Osteocyte (in vitro differentiated cells): Measurements from ENCODE around the gene INTS3. TPM values are rescaled to one million over a fixed set of nuclear protein-coding genes. Genes with fewer than 3 reads are reported as not detected.

Source experiments
- DNase-seq: peaks from one replicate; pipeline ENCODE4 v3.0.0; 2021; ENCODE audit warnings: mixed read lengths; ENCODE audit not compliant: unreplicated experiment; ENCODE audit errors: extremely low spot score
- H3K27ac Mint-ChIP-seq: one replicate; pipeline ENCODE4 v1.8.0; 2021; ENCODE audit warnings: mild to moderate bottlenecking, mixed read lengths; ENCODE audit not compliant: unreplicated experiment
- H3K27me3 Mint-ChIP-seq: one replicate; pipeline ENCODE4 v1.8.0; 2021; ENCODE audit warnings: mixed read lengths; ENCODE audit not compliant: unreplicated experiment
- H3K36me3 Mint-ChIP-seq: one replicate; pipeline ENCODE4 v1.8.0; 2021; ENCODE audit warnings: mixed read lengths; ENCODE audit not compliant: unreplicated experiment
- H3K4me1 Mint-ChIP-seq: one replicate; pipeline ENCODE4 v1.8.0; 2021; ENCODE audit warnings: mixed read lengths; ENCODE audit not compliant: unreplicated experiment
- H3K4me3 Mint-ChIP-seq: one replicate; pipeline ENCODE4 v1.8.0; 2021; ENCODE audit warnings: mild to moderate bottlenecking, moderate library complexity, mixed read lengths; ENCODE audit not compliant: unreplicated experiment
- H3K9me3 Mint-ChIP-seq: one replicate; pipeline ENCODE4 v1.8.0; 2021; ENCODE audit warnings: mixed read lengths; ENCODE audit not compliant: unreplicated experiment
- total RNA-seq: library from RNA; stranded (reverse); gene quantifications from 2 replicates; pipeline ENCODE4 v1.2.1, GENCODE V29; 2021
- TF ChIP-seq, protein P1 (sequence below): fragments of 200-600 bp; sonication (generic); IDR thresholded peaks from 2 replicates; pipeline ENCODE4 v1.5.0; 2021; ENCODE audit warnings: antibody characterized with exemption, mild to moderate bottlenecking, moderate library complexity

The INTS3 gene
- total RNA-seq, 1 donor from 2014 or later: 65.9 TPM

DNA sequence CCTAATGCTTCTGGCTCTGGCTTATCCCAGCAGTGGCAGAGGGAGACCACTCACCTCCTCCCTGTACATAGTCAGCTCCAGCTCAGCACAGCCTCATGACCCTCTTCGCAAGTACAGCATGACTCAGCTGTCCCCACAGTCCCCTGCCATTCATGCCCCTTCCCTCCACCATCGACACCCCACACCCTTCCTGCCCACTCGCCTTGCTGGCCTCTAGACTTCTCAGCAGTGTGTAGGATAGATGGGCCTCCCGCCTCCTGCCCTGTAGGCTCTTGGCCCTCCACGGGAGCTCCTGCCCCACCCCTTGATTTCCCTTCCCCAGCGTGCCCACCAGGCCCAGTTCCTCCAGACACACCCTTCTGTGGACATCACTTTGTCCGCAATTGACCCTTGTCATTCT lies 39.6 kb upstream of the INTS3 start:
- Mint-ChIP-seq H3K36me3 (no peaks in the 10 kb centered on the region), H3K27me3 (peaks cover 16% of the 10 kb centered on the region), H3K4me3 (no peak overlapping the region), H3K9me3 (no peaks in the 10 kb centered on the region), H3K27ac (no peak overlapping the region), H3K4me1 (no peaks in the 10 kb centered on the region)
- no peak for DNase-seq
- TF ChIP-seq, protein P1, sequence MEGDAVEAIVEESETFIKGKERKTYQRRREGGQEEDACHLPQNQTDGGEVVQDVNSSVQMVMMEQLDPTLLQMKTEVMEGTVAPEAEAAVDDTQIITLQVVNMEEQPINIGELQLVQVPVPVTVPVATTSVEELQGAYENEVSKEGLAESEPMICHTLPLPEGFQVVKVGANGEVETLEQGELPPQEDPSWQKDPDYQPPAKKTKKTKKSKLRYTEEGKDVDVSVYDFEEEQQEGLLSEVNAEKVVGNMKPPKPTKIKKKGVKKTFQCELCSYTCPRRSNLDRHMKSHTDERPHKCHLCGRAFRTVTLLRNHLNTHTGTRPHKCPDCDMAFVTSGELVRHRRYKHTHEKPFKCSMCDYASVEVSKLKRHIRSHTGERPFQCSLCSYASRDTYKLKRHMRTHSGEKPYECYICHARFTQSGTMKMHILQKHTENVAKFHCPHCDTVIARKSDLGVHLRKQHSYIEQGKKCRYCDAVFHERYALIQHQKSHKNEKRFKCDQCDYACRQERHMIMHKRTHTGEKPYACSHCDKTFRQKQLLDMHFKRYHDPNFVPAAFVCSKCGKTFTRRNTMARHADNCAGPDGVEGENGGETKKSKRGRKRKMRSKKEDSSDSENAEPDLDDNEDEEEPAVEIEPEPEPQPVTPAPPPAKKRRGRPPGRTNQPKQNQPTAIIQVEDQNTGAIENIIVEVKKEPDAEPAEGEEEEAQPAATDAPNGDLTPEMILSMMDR: no peak

DNA sequence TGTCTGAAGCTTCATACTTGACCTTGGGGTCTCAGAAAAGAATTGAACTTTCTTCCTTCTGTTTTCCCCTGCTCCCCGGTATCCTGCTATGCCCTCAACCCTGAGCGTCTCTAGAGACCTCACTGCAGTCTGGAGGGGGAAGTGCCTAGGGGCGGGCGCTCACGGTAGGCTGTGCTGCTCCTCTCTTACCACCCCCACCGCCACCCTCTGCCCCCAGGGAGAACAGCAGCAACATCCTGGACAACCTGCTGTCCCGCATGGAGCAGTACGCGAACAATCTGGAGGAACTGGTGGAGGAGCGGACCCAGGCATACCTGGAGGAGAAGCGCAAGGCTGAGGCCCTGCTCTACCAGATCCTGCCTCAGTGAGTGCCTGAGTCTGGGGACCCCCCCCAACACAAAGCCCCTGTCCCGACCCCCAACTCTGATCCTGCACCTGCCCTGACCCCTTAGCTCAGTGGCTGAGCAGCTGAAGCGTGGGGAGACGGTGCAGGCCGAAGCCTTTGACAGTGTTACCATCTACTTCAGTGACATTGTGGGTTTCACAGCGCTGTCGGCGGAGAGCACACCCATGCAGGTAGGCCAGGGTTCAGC lies 39.0 kb upstream of the INTS3 start:
- no peak for DNase-seq
- H3K27ac Mint-ChIP-seq: no peak overlapping the region
- TF ChIP-seq, protein P1: no peak
- no peaks in the 10 kb centered on the region for H3K9me3 Mint-ChIP-seq
- H3K4me3 Mint-ChIP-seq: no peak overlapping the region
- H3K4me1 Mint-ChIP-seq: no peaks in the 10 kb centered on the region
- H3K36me3 Mint-ChIP-seq: no peaks in the 10 kb centered on the region
- peaks cover 13% of the 10 kb centered on the region for H3K27me3 Mint-ChIP-seq

DNA sequence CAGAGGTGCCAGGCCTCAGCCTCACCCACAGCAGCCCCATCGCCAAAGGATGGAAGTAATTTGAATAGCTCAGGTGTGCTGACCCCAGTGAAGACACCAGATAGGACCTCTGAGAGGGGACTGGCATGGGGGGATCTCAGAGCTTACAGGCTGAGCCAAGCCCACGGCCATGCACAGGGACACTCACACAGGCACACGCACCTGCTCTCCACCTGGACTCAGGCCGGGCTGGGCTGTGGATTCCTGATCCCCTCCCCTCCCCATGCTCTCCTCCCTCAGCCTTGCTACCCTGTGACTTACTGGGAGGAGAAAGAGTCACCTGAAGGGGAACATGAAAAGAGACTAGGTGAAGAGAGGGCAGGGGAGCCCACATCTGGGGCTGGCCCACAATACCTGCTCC lies 34.4 kb upstream of the INTS3 start:
- Mint-ChIP-seq H3K4me3 (no peak overlapping the region), H3K4me1 (no peaks in the 10 kb centered on the region), H3K36me3 (no peaks in the 10 kb centered on the region), H3K9me3 (no peaks in the 10 kb centered on the region), H3K27me3 (peaks cover 6% of the 10 kb centered on the region), H3K27ac (no peak overlapping the region)
- TF ChIP-seq, protein P1: no peak
- DNase-seq: no peak

DNA sequence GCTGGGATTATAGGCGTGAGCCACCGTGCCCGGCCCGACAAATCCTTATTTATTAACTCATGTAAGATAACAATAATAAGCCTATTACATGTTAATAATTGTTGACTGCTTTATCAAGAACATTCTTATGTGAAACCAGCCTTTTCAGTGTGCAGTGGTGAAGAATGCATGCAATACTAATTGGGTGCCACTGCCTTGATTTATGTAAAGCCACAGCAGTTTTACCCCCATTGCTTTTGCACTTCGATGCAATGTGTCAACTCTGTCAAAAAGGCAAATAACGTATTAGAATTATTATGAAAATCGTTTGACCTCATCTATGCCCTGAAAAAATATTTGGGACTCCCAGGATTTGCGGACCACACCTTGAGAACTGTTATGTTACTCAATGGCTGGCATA lies 31.1 kb upstream of the INTS3 start:
- Mint-ChIP-seq H3K27me3 (peaks cover 2% of the 10 kb centered on the region), H3K4me1 (no peaks in the 10 kb centered on the region), H3K36me3 (no peaks in the 10 kb centered on the region), H3K27ac (no peak overlapping the region), H3K4me3 (no peak overlapping the region), H3K9me3 (no peaks in the 10 kb centered on the region)
- TF ChIP-seq, protein P1: no peak
- DNase-seq: no peak

DNA sequence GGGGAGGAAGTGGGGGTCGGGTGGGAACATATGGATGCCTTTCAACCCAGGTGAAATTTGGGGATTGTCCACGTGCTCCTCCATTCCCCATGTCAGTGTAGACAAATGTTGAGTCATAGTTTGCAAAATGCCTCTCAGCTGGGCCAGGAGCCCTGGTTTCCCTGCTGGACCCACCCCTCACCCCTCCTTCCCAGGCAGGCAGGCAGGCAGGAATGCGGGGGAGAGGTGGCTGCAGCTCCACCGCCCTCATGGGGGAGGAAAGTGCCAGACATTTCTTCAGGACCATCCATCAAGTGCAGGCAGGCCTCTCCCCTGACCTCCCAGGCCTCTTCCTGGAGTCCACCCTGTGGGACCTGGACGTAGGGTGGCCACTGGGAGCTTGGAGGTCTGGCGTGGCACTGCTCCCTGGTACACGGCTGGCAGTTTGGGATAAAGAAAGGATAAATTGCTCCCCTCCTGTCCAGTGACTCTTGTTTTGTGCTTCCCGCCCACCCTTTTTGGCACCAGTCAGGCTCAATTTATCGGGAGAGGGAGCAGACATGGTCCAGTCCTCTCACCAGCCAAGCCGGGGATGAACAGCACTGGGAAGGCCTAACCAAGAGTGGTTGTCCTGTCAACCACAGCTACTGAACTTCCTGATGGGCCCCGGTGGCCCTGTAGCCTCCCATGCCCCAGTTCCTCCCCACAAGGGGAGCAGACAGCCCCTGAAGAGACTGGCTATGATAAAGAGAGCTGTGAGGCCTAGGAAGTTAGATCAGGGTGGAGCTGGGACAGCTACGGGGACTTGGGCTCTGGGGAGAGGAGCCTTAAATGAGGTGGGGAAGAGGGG lies 30.4 kb upstream of the INTS3 start:
- no peaks in the 10 kb centered on the region for H3K27me3 Mint-ChIP-seq
- no peak for DNase-seq
- no peaks in the 10 kb centered on the region for H3K36me3 Mint-ChIP-seq
- H3K4me1 Mint-ChIP-seq: no peaks in the 10 kb centered on the region
- no peak overlapping the region for H3K27ac Mint-ChIP-seq
- H3K9me3 Mint-ChIP-seq: no peaks in the 10 kb centered on the region
- no peak overlapping the region for H3K4me3 Mint-ChIP-seq
- TF ChIP-seq, protein P1: no peak
